Body of pancreas (tissue), 4 donors: ENCODE results near the gene TOM1L2.

Experiments used
- CTCF ChIP-seq, 7 experiments: fragments of 450-650 bp in 4 of 7; fragments of 200-600 bp in 3 of 7; sonication (generic) in 3 of 7; IDR thresholded peaks; one replicate each; pipeline ENCODE4 v1.5.1; 2016 to 2019; ENCODE audit warnings: antibody characterized with exemption in 7 of 7
- POLR2A ChIP-seq, 3 donors: fragments of 450-650 bp; IDR thresholded peaks; one replicate each; pipeline ENCODE4 v1.6.1; 2016; ENCODE audit warnings: antibody characterized with exemption in 3 of 3, mild to moderate bottlenecking in 2 of 3

- TF ChIP-seq CTCF (IDR thresholded peaks at IDR 0.05): no peak
- no peak for TF ChIP-seq POLR2A (IDR thresholded peaks at IDR 0.05)
Observed at GRCh38 chr17:17794382-17794781, 177.8 kb downstream of the TOM1L2 start.
